Measurements from ENCODE around the gene CASK. TPM values are rescaled to one million over a fixed set of nuclear protein-coding genes. Genes with fewer than 3 reads are reported as not detected.

CASK gene
- total and polyA plus RNA-seq, 9 of the 15 experiments (the other 6 are each of a cell fraction or from before 2014, with no cell fraction given) = 1.3 to 7.4 (median 5.2) TPM

- no peak for TF ChIP-seq MAX (CRISPR knock-in tag; IDR thresholded peaks at IDR 0.05)
- TF ChIP-seq ZBTB43 (CRISPR knock-in tag; IDR thresholded peaks at IDR 0.05) = no peak
These were observed 364.8 kb downstream of the CASK start (continued) for GRCh38 chrX:41558531-41558930.

DNA sequence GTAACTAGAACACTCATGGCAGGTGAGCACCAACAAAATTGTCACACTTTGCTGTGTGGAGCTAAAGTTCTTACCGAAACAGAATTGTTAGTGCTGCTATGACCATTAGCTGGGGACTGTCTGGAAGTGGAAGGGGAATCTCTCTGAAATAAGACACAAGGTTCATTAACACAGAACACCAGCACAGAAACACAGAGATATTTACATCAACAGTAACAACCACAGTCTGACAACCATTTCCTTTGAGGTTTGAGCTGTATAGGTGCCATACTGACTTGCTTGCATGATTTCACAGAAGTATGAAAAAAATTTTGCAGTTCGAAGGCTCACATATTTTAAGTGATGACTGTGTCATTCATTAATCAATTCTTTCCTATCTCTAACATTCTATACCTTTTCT is 366.4 kb downstream of the CASK start:
- H4K20me1 ChIP-seq (replicated peaks; ENCODE audit: control insufficient read depth, insufficient read depth, low read length) = no peaks in the 10 kb centered on the region
- no peak overlapping the region for H3K4me2 ChIP-seq (ENCODE audit: insufficient read depth, low read length)
- no peak overlapping the region for H2AFZ ChIP-seq (ENCODE audit: low read depth, low read length)
- H3K79me2 ChIP-seq (ENCODE audit: control insufficient read depth, insufficient read depth, low read length) = no peaks in the 10 kb centered on the region
- H3K27ac ChIP-seq (ENCODE audit: extremely low read depth, low read depth, low read length) = no peak overlapping the region
- in situ Hi-C loops (cut with MboI) (no loop called here), intact Hi-C loops (cut with micrococcal nuclease) (loop anchor here (10.0 kb wide), 1 partner anchor 1998 kb away; no protein-coding TSS in a partner anchor)
- H3K4me3 ChIP-seq = no peak overlapping the region
- 20% methylated on average over 2 of the region's 2 CpGs for WGBS (ENCODE audit: insufficient coverage, low coverage, missing lambda C conversion rate)
- DNase-seq (ENCODE audit: extremely low read depth in 1 of 4, low spot score in 3 of 4) (no peak), FAIRE-seq (no peak), ATAC-seq (no peak)
- no peak for TF ChIP-seq ZNF239 (CRISPR knock-in tag; IDR thresholded peaks at IDR 0.05)
- ChIA-PET CTCF (ENCODE audit: low intra/inter-chr PET ratio) (no interaction called here), POLR2A (interaction anchor here (0.6 kb wide), 1 partner anchor 26 kb away, joined by 4 read pairs; no protein-coding TSS in a partner anchor)
- no peaks in the 10 kb centered on the region for H3K9me3 ChIP-seq (replicated peaks; ENCODE audit: control insufficient read depth, insufficient read depth, low read depth, low read length)
- no TSS peak for BruUV-seq (replicated peaks)
- H3K9ac ChIP-seq (ENCODE audit: insufficient read depth in 1 of 2, low read depth in 2 of 2, low read length in 2 of 2) = no peak overlapping the region
- H3K9me1 ChIP-seq (ENCODE audit: control insufficient read depth, insufficient read depth, low read length) = no peaks in the 10 kb centered on the region
- H3K27me3 ChIP-seq (ENCODE audit: control insufficient read depth in 2 of 2, insufficient read depth in 2 of 2, low read length in 2 of 2) = no peaks in the 10 kb centered on the region
- H3K4me1 ChIP-seq (replicated peaks in 1 of 2; ENCODE audit: control insufficient read depth in 2 of 2, insufficient read depth in 2 of 2, low read length in 2 of 2) = peaks cover 0 to 5% of the 10 kb centered on the region in 2 experiments; a peak in 3 of 5 replicates
- no peaks in the 10 kb centered on the region for H3K36me3 ChIP-seq (ENCODE audit: control insufficient read depth, insufficient read depth, low read length)
